Middle frontal gyrus (tissue), 1 donor: ENCODE measurements around the gene HOXD13.

Experiments used
- DNase-seq: peaks from one replicate; pipeline ENCODE4 v3.0.0-alpha.2; 2015; ENCODE audit warnings: low spot score; ENCODE audit errors: extremely low spot score

HOXD13 gene

DNA sequence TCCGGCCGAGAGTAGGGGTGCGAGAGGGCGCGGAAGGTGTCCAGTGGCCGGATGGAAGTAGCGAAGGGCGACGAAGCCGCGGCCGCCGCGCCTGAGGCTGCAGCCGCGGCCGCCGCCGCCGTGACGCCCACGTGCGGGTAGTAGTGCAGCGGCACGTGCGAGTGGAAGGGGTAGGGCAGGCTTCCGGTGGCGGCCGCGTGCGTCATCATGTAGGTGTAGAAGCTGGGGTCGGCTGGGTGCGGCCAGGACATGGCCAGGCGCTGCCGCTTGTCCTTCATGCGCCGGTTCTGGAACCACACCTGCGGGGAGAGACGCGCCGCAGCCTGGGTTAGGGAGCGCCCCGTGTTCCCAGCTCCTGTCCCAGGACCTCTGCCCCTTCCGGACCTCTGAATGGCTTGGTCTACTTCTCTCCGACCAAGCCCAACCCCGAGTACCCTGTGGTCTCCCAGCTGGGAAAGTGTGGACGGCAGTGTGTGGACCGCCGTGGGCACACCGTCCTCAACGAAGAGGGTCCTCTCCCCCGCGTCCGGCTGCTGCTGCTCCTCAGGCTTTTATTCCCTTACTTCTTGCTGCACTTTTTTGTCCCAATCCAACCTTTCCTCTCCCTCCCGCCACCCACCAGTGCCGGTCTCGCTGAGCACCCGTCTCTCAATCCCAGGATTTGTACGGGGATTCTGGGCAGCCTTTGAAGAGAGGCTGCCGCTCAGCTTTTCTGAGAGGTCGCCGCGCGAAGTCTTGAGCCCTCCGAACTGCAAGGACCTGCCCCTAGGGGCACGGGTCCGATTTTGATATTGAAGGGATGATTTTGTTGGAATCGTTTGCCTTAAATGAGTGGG is 11.8 kb upstream of the HOXD13 start:
- DNase-seq, result no peak

DNA sequence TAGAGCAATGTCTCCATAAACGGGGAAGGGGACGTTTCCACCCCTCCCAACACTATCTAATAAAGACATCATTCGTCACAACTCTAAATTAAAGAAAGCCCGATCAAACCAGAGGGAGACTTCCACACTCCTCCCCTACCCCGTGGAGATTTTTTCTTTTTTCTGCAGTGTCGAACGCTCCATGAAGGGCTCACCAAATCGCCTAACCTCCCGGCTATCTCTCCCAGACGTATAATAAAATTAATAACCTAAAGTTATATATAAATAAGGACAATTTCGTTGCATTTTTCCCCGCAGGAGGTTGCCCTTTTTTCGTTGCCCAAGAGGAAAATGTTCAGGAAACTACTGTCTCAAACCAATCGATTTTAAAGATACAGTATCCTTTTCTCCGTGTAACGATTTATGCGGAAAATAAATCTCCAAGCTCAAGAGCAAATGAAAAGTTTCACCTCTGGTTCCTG is 11.1 kb upstream of the HOXD13 start:
- no peak for DNase-seq

DNA sequence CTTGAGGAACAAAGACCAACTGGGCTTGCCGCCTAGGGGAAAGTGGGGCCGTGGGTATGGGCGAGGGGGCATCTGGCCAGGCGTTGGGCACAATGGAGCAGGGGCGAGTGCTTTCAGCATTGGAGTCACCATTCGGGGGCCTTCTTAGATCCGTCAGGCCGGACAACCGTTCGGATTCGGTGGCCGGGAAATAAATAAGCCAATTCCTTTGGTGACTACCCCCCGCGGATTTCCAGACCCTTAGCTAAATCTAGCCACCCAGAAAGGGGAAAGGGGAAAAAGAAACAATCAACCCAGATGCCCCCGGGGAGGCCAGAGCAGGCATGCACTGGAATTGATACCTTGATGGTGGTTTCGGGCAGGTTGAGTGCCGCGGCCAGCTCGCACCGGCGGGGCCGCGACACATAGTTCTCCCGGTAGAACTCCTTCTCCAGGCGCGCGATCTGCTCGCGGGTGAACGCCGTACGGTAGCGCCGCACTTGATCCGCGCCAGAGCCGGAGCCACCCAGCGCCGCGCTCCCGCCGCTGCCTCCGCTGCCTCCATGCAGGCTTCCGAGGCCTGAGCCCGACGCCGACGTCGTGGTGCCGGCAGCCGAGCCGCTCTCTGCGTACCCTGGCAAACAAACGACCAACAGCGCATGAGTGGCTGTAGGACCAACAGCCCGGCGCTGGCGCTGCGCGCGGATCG is 10.5 kb upstream of the HOXD13 start:
- no peak for DNase-seq

DNA sequence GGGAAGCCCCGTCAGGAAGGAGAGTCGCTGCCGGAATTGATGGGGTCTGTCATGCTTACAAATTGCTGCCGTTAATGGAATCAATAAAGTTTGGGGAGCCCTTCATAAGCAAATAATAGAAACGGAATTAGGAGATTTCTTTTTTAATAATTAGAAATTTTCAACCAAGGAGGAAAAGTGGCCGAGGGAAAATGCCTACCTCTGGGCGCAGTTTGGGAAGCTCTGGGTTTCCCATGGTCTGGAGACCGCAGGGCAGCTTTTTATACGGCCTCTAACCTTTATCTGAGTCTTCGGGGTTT is 10.0 kb upstream of the HOXD13 start:
- no peak for DNase-seq

DNA sequence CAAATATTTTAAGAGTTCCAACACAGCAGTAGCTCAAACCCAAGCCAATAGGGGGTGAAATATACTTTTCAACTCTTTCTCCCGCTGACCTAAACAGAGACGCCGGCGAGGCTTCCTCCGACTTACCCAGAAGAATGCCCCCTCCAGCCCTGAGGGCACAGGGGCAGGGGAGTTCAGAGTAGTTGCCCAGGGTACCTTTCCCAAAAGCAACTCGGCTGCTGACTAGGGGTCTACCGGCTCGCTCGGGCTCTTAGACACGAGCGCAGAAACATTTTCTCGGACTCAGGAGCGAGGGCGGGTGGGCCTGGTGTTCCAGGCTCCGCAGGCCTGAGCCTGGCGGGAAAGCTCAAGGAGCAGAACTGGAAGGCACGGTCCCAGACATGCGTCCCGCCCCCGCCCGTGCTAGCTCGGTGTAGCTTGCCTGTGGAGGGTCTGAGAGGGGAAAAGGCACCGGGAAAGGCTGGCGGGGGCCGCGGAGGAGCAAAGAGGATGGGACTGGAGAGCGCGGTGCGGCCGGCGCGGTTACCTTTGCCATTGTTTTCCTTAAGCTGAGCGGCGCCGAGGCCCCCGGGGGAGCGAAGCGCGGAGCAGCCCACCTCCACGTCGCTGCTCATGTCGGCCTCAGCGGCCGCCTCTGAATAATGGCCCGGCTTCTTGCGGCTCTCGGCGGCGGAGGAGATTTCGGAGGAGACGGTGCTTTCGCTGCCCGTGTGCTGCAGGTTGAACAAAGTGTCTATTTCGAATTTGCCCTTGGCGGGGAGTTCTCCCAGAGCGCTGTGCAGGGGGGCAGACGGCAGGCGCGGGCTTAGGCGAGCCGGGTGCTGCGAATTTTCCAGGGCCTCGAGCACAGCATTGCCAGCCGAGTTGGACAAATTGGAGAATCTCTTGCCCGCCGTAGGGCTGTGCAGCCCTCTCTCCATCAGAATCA is 9.4 kb upstream of the HOXD13 start:
- no peak for DNase-seq

DNA sequence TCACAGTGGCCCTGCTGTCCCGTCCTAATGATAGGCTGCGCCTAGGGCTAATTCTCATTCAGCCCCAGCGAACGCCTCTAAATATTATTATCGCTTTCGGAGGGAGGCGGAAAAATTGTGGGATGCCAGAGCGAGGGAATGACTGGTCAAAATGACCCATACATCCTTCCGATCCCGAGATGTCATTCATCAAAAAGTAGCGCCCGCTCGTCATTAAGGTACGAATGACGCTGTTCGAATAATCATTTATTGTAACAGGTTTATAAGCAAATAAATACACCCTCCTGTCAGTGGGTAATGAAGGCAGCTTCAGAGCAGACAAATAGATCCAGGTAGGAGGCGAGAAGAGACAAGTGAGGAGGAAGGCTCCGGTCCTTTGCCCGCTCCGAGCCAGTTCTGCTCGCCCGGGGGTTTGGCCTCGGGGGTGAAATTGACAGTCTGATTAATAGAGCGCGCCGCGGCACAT is 8.7 kb upstream of the HOXD13 start, which contains the start of gene EVX2:
Gene EVX2 (minus strand): TSS at position 167 of the 466 bp plus-strand sequence. CDS start 186 bp downstream, outside the sequence.
- no peak for DNase-seq

DNA sequence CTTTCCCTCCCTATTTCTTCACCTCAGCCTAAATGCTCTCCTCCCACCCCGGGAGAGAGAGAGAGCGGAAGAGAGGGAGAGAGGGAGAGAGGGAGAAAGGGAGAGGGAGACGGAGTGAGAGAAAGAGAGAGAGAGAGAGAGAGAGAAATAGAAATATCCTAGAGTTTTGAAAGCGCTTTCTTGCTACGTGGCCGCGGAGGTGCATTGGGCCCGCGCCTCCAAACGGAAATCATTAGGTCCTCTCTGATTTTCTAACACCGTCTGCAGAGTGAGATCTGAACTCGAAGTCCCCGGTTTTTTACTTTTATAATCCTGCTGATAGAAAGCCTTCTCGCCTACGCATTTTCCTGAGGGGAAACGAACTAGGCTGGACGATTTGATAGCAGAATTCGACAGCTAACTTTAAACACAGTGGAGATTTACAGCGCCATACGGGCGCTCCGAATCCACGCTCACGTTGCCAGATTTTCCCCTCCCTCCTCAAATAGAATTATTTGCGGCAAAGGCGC is 7.9 kb upstream of the HOXD13 start:
- DNase-seq, result no peak

DNA sequence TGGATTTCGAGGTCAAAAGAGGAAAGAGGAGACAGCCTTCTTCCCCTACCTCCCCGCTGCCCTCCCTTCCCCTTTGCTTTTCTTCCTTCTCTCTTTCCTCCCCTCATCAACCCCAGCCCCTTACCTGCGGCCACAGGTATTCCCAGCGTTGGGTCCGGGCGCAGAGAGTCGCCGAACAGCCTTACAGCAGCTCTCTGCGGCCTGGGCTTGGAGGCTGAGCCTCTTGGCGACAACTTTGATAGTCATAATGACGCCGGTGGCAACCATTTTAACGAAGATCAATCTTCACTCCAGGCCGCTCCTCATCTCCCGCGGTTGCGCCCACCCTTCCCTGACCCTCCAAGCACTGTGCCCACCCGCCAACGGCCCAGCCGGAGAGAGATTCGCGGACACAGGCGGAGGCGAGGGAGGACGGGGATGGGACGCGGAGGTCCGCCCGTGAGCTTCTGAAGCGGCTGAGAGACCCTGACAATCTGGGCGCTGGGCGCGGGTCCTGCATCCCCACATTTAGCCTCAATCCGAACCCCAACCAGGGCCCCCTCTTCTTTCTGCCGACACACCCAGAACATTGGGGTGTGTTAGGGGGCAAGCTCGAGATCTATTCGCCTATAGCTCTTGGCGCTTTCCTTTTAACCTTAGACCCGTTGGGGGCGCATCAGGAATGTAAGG is 7.3 kb upstream of the HOXD13 start:
- DNase-seq, result no peak

DNA sequence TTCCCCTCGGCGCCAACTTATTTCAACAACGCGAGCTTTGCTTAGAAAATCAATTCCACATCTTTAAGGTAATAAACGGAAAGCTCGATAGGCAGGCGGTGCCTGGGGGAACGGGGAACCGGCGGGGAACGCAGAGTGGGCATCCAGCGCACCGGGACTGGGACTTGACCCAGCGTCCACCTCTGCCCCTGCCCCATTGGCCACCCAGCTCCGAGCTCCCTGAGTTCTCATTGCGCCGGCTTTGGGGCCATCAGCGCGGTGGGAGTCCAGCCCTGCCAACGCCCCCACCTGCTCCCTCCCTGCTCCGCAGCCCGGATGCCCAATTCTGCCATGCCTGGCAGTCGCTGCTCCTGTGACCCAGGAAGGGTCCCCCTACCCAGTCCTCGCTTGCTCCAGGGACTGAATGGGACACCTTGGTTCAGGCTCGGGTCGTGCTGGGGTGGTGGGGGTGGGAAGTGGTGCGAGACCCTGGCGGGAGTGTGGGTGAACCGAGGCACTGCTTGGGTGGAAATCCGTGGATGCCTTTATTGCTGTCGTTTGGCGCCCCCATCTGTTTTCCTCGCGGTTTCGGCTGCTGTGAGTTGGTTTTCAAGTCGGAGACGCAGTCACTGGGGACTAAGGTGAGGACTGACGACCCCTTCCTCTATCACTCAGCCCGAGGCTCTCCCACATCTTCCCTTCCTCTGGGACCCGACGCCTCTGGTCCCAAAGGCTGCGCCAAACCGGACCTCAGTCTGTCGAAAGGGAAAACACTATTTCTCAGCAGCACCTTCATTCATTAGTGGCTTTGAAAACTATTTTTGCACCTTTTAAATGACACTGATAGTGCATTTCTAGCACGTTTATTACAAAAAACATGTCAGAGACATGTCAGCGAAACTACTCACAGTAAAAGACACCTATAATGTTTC is 6.4 kb upstream of the HOXD13 start:
- DNase-seq, result no peak

DNA sequence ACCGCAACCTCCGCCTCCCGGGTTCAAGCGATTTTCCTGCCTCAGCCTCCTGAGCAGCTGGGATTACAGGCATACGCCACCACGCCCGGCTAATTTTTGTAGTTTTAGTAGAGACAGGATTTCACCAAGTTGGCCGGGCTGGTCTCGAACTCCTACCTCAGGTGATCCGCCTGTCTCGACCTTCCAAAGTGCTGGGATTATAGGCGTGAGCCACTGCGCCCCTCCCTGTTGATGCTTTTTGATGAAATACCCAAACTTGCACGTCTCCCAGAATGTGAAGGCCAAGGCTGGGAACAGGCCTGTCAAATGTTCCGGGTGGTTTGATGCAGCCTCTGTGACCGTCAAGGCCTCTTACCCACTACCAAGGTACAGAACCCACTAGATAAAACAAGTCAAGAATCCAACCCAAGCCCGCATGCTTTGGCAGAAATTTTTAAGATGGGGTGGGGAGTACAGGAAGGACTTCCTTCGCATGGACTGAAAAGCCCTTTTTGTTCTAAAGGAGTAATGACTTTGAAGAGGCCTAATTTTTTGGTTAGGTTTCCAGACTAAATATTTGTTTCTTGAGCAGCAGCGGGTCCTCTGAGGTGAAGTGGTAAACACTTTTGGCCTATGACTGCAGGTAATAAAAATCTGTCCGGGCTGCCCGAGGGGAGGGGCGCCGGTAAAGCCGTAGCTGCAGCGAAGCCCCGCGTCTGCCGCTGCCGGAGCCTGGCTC is 5.0 kb upstream of the HOXD13 start:
- DNase-seq, result no peak

DNA sequence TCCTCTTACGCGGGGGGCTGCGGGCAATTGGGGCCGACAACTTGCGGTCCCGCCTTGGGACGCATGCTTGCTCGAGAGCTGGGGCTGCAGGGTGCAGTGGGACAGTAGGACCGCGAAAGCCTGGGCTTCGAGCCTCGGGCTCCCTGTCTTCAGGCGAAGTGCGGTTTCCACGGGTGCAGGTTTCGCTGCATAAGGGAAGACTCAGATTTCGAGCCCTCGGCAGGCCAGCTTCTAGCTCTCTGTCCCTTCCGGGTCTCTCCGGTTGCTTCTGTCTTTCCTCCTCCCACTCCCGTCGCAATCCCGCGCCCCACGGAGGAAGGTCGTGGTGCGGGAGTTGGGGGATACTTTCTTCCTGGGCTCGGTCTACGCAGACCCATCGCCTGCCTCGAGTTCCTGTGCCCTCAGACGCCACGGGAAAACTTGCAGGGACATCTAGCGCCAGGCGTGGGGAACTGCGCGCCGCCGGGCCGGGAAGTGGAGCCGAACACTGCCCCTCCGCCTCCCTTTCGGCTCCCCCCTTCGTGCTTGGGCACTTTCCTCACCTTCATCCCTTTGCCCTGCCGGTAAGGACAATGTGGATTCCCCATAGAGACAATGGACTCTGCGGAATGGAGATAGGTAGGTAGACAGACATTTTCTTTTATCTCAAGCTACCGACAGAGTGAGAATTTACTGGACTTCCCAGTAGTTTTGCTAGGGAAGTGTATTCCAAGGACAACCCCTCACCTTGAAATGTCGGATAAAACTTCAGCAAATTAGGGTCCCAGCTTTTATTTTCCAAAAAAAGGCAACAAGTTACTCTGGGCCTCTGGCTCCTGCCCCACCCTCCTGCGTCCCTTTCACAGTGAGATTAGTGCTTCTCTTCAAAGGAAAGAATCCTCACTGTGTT is 4.2 kb upstream of the HOXD13 start:
- DNase-seq, result no peak

DNA sequence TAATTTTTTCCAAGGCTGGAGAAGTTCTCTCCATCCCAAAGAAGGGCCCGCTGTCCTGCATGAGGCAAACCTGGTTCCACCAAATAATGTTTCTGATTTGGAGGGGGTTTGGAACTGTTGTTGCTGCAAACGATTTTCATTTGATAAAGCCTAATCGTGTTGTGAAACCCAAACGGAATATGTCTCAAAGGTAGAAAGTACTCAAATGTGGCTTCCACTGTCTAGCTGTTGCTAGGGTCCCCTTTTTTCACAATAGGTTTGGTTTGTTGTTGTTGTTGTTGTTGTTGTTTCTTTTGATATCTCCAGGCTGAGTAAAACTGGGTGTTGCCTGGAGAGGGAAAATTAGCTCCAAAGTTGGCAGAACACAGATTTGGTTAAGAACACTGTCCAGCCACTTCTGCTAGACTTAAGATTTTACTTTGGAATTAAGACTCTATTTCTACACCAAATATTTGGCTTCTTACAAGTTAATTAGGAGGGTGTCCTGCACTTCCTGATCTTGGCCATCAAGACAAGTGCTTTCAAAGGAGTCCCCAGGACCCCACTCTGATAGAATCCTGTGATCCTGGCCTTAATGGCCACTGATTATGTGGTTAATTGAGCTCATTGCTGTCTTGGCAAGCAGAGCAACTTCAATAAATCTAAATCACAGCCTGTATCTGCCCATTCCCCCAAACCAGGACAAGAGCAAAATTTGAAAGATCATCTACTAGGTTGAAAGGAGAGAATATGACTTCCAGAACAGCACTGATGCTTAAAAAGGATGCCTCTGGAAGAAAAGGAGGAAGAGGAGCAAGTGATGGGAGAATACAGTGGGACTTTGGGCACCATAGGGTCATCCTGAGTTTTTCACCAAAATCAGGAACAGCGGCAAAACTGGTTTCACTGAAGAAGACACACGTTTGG is 3.3 kb upstream of the HOXD13 start:
- no peak for DNase-seq

DNA sequence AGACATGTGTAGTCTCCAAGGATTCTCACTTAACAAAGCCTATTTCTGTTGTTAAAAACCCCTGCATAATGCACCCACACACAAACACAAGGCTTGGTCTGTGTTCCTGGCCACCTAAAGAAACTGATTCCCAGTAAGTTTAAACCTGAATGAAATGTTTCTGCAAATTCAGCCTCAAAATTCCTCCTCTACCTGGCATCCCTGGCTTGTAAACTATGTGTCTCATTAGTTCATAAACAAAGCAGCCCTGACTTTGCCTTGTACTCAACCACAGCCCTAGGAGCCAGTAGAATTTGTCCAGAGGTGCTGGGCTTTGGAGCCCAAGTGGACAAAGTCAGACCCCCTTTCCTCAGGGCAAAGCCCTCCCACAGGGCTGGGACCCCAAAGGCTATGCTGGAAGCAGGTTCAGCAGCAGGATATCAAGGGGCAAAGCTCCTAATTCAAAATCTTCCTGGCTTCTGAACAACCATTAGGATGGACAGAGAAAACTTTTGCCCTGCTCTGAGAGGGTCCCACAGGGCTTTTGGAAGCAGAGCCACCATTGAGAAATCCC is 2.6 kb upstream of the HOXD13 start:
- no peak for DNase-seq

DNA sequence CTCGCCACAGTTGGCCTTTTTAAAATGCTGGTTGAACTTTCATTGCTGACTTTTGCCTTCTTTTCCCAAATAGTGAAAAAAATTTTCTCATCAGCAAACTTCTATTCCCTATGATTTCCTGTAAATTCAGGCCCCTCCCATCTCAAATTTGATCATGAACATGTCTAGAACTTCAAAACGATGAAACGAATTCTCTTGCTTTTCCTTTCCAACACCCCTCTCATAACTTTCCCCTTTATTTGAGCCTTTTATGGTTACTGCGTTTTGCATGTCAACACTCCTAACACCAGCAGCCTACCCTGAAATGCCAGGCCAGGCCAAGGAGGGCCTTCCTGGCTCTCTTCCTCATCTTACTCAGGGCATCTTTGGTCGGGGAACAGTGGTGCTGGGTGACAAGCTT is 1.7 kb upstream of the HOXD13 start:
- DNase-seq, result no peak

DNA sequence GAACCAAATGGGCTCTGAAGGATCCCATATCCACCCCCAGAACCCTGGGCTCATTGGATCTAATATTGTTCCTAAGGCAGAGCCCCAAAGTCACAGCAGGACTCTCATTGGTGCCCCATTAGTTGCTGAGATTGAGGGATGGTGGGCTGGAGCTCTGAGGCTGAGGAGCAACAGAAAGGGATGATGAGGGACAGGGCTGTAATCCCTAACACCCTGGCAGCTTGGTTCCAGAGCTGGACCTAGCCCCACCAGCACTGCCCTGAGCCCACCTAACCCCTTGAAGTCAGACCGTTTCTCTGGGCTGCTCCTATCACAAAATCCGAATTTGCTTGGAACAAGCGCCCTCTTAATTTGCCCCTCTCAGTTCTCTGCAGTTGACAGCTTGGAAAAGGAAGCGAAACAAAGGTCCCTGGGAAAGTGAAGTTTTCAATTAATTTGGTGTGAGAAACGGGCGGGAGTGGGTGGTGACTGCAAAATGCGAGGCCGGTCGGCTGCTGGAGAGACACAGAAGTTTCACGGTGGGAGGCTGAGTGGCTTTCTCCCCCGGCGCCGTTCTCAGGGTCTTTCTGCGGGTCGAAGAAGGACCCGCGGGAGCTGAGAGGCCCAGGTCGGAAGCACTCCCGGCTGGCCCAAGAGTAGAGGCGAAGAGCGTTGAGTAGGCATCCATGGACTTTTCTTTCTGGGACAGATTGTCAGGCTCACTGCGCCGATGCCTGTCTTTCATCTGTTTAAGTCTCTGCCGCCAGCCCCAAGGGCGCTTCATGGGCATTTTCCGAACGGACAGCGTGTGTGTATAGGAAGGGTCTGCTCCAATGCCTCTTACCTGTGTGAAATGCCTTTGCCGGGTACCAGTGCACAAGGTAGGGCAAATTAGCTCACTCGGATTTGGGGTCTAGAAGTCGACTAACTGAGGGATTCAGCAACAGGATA is 927 bp upstream of the HOXD13 start:
- no peak for DNase-seq
